SH-SY5Y (cell line): ENCODE results near the gene CTNND2.

Source experiments
- GATA2 ChIP-seq: IDR thresholded peaks from 2 replicates; pipeline ENCODE4 v1.6.1; 2011; ENCODE audit warnings: mild to moderate bottlenecking, low read depth, low read length
- GATA3 ChIP-seq: IDR thresholded peaks from 2 replicates; pipeline ENCODE4 v1.6.1; 2011; ENCODE audit warnings: low read depth, mild to moderate bottlenecking, low read length, moderate library complexity

DNA sequence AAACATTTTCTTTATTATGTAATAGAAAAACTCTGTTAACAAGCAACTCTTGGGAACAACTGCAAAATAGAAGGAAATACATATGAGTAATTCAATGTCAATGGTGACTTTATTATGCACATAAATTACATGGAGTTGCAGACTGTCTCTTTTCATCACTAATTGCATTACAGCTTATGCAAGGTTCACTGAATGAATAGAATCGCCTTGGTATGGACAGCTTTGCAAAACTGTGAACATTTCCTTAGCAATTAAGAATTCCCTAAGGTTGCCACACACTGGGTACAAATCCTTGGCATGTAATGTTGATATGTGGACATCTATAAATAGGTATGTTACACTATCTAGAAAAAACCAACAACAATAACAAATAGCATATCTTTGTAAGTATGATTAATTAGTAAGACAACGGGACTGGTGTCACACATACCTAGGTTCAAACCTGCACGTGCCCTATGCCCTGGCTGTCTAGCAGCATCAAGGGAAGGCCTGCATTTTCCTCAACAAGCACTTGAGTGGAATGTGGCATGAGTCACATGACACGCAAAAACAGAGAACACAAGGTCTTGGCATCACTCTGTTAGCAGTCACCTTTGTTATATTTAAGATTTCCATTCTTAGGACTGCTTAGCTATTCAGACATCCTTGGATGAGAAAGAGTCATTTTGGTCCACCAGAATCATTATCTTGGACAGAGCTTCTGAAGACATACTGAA lies 263.9 kb downstream of the CTNND2 start:
- TF ChIP-seq GATA3, result no peak
- no peak for TF ChIP-seq GATA2
